Esophagus mucosa (tissue), 1 donor: ENCODE results near the gene INSR. TPM values are rescaled to one million over a fixed set of nuclear protein-coding genes. Genes with fewer than 3 reads are reported as not detected.
A peak's percentile ranks its signal among the peaks of the same experiment; 100 is the strongest.

Source experiments
- ATAC-seq: fragments of 200-7000 bp; cut with Tn5 transposase; one replicate; pipeline ENCODE4 v1.9.1; 2020
- total RNA-seq: library from RNA; stranded (reverse); gene quantifications from one replicate; pipeline ENCODE4 v1.2.4, GENCODE V29; 2023
- donor health status: DM: yes; HTN: yes; CAD: no.

Gene INSR
- total RNA-seq, 1 donor from 2014 or later, result 6.9 TPM

DNA sequence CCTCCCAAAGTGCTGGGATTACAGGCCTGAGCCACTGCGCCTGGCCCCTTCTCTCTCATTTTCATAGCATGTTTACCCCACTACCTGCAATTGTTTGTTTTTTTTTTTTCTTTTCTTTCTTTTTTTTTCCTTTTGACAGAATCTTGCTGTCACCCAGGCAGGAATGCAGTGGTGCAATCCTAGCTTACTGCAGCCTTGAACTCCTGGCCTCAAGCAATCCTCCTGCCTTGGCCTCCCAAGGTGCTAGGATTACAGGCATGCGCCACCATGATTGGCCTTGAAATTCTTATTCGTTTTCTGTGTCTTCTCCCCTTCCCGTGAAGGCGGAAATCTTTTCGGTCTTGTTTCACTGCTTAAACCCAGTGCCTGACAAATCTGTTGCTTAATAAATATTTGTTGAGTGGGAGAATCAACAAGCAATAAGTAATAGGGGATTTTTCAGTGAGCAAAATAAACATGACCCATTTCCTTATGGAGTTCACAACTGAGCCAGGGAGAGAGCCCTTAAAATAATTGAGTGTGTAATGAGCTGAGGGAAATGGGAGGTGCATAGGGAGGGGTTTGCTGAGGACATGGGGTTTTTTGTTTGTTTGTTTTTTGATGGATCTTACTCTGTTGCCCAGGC, 1.8 kb upstream of the INSR start:
- no peak for ATAC-seq

- peak; percentile 51 for ATAC-seq
These were observed 471 bp upstream of the INSR start for GRCh38 chr19:7294558-7295212.

DNA sequence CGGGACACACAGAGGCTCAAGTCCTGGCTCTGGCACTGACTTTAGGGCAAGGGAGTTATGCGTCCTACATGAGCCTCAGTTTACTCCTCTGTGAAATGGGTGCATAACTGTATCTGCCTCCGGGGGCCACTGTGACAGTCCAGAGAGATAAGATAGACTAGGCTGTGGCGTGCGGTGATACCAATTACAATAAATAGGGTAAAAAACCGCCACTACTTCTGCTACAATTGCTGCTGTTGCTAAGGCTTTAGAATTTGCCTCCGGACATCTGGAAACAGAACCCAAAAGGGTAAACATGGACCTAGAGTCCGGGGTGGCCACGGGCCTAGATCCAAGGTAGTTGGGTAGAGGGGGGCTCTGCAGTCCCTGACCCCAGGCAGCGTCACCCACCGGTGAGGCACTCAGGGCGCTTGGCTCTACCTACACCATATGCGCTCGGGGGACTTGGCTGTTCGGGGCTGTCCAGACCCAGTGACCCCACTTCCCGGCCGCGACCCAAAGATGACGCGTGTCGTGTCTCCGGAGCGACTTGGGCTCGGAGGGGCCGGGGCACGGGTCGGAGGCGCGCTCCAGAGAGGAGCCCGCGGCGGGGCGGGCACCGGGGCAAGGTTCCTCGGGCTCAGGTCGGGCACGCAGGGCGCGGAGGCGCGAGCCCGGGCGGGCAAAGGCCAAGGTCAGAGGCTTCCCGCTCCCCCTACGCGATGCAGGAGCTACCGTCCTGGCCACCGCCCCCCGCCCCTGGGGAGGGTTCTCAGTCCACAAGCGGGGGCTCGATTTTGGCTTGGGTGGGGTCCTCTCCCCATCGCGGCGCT, 1.1 kb downstream of the INSR start:
- ATAC-seq, result peak; percentile 16

DNA sequence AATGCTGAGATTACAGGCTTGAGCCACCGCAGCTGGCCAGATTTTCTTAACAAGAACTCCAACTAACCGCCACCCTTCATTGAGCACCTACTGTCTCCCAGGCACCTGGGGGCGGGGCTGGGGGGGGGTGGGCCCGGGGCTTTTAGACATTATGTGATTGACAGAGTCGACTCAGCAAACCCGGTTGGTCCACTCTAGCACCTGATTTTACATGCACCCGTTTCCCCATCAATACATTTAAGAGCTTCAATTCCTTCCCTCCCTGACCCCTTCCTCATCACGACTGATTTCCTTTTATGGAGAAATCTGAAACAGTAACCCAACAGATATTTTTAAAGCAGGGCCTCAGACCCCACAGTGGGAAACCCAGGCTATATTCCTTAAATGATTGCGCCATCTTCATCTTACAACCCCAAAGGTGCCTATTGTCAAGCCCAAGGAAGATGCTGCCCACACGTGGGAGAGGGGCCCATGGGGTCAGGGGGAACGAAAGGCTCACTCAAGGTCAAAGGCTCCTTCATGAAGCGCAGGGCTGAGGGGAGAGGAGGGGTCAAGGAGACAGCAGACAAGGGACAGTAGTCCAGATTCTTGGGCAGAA, 1.8 kb downstream of the INSR start:
- no peak for ATAC-seq

- no peak for ATAC-seq
These were observed 5.2 kb downstream of the INSR start for GRCh38 chr19:7288977-7289376.

DNA sequence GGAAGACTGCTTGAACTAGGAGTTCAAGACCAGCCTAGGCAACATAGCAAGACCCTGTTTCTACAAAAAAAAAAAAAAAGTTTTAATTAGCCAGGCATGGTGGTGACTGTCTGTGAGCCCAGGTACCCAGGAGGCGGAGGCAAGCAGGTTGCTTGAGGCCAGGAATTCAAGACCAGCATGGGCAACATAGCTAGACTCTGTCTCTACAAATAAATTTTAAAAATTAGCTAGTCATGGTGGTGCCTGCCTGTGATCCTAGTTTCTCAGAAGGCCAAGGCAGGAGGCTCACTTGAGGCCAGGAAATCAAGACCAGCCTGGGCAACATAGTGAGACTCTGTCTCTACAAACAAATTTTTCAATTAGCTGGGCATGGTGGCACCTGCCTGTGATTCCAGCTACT, 6.1 kb downstream of the INSR start:
- no peak for ATAC-seq

GRCh38 chr19:7287722-7288121, 6.5 kb downstream of the INSR start:
- no peak for ATAC-seq

DNA sequence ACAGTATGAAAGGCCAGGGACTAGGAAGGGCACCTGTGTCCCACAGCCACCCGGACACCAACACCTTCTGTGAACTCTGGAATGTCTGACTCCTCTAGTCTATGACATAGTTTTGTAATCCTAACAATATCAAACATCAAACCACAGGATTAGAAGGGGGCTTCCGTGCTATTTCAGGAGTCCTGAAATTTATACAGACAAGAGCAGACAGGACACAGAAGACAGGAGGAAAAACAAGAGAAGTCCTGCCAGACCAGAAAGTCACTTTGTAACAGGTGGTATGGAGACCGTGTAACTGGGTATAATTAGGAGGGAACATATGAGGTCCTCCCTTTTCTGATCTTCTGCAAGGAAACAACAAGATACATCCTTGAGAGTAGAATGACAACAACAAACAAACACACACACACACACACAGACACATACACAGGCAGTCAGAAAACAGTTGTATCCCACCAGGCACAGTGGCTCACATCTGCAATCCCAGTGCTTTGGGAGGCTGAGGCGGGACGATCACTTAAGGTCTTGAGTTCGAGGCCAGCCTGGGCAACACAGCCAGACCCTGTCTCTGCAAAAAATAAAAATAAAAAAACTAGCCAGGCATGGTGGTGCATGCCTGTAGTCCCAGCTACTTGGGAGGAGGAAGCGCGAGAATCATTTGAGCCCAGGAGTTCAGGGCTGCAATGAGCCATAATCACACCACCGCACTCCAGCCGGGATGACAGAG, 13.1 kb downstream of the INSR start:
- ATAC-seq, result no peak

GRCh38 chr19:7272856-7273578, 21.2 kb downstream of the INSR start:
- no peak for ATAC-seq

DNA sequence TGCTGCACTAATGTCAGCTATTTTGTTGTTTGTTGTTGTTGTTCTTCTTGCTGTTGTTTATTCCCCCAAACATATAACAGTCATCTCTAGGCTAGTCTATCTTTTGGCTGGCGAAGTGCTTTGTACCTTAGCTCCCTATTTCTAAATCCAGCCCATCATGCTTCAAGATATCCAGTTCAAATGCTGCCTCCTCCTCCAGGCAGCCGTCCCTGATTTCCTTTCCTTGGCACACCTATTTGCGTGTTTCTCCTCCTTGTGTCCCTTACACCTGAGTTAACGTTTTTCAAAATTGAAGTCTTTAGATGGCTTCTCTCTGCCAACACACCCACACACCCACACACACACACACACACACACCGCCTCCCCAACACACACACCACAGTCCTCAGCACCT, 25.5 kb downstream of the INSR start:
- no peak for ATAC-seq

GRCh38 chr19:7267792-7268704, 26.2 kb downstream of the INSR start:
- peak; percentile 22 for ATAC-seq

- no peak for ATAC-seq
These were observed 27.4 kb downstream of the INSR start for GRCh38 chr19:7266832-7267231.

GRCh38 chr19:7265963-7266362, 28.3 kb downstream of the INSR start:
- no peak for ATAC-seq

DNA sequence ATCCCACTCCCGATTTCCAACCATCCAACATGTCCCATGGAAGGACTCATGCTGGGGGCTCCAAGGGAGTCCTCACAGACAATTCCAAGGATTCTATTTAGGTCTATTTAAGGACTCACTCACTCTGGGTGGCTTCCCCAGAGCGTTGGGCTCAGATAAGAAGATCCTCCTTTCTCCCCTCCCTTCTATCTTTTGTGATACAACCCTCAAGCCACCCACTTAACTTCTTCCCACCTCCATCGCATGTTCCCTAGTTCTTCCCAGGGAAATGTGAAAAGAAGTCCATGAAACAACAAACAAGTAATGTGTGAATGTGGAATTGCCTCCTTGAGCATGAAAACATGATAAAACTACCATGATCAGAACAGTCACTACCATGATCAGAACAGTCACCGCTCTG, 29.4 kb downstream of the INSR start:
- ATAC-seq, result no peak

- no peak for ATAC-seq
These were observed 30.7 kb downstream of the INSR start for GRCh38 chr19:7263521-7263920.

DNA sequence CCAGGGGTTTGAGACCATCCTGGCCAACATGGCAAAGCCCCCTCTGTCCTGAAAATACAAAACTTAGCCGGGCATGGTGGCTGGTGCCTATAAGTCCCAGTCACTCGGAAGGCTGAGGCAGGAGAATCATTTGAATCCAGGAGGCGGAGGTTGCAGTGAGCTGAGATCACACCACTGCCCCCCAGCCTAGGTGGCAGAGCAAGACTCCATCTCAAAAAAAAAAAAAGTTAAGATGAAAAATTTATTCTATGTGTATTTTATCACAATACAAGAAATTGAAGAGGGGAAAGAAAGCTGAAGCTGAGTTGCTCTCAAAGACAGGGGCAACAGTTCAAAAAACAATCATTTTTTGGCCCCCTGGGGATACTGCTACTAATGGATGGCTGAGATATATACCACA, 31.1 kb downstream of the INSR start:
- ATAC-seq, result no peak

- no peak for ATAC-seq
These were observed 31.7 kb downstream of the INSR start for GRCh38 chr19:7262470-7262869.

GRCh38 chr19:7260161-7260560, 34.1 kb downstream of the INSR start:
- no peak for ATAC-seq

DNA sequence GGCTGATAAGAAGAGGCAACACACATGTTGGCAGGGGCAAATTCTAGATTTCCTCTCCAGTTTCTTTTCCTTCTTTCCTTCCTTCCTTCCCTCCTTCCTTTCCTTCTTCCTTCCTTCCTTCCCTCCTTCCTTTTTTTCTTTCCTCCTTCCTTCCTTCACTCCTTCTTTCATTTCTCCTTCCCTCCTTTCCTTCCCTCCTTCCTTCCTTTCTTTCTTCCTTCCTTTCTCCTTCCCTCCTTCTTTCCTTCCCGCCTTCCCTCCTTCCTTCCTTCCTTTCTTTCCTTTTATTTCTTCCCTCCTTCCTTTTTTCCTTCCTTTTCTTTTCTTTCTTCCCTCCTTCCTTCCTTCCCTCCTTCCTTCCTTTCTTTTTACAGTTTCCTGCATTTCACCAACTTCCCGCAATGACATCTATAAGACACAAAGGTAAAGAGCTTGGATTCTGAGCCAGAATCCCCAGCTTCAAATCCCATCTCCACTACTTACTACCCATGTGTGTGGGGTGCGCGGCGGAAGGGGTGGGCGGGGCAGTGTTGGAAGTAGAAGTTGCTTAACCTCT, 35.3 kb downstream of the INSR start:
- ATAC-seq, result no peak

DNA sequence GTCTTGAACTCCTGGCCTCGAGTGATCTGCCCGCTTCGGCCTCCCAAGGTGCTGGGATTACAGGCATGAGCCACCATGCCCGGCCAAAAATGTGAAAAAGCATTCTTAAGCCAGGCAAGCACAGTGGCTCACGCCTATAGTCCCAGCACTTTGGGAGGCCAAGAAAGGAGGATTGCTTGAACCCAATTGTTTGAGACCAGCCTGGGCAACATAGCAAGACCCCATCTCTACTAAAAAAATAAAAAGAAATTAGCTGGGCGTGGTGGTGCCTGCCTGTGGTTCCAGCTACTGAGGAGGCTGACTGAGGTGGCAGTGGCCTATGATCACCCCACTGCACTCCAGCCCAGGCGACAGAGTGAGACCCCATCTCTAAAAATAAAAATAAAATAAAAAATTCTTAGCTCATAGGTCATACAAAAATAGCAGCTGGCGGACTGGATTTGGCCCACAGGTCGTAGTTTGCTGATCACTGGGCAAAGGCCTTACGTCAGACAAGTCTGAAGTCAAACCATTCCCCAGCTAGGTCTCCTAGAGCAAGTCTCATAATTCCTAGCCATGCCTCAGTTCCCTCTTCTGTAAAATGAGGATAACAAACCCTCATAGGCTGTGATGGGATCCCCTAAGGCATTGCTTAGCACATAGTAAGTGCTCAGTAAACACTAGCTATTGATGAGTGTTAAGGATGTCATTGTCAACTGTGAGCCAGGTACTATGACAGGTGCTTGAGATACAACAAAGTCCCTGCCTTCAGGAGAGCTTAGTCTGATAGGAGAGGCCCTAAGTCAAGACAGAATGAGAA, 36.0 kb downstream of the INSR start:
- no peak for ATAC-seq
